Fibroblast of skin of left biceps (primary cell): Measurements from ENCODE around the gene STRN.
"Not testable (repeated sequence)": the region's sequence is repeated elsewhere in the genome, so short reads cannot be mapped to it uniquely, and the experiment has no call there.

Source experiments
- DNase-seq, 2 experiments: peaks; one replicate each; pipeline ENCODE4 v3.0.0-alpha.2; 2013; ENCODE audit warnings: low read depth in 2 of 2

Gene STRN

DNA sequence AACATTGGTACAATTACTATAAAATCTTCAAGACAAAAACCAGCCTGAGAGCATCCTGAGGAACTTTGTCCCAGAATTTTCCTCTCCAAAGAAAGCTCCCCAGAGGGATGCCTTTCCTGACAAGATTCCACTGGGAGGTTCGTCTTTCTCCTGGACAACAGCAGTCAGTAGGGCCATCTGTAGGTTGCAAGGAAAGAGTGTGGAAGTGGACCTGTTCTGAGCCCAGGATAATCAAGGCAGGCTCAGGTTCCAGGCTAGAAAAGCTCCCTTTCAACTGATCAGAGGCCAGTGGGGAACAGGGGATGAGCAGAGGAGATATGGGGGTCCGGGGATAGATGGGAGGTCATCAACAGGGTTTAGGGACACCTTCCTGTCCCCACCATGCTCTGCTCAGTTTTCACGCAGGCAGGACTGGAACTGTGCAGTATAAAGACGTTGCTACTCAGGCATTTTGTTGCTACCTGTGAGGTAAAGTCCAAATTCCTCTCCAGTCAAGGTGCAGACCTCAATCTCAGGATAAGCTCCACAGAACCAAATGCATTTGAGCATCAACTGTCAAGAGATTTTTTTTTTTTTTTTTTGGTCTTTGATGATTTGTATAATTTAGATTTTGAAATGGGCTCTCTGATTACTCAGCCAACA is 126.2 kb downstream of the STRN start:
- DNase-seq: no peak

DNA sequence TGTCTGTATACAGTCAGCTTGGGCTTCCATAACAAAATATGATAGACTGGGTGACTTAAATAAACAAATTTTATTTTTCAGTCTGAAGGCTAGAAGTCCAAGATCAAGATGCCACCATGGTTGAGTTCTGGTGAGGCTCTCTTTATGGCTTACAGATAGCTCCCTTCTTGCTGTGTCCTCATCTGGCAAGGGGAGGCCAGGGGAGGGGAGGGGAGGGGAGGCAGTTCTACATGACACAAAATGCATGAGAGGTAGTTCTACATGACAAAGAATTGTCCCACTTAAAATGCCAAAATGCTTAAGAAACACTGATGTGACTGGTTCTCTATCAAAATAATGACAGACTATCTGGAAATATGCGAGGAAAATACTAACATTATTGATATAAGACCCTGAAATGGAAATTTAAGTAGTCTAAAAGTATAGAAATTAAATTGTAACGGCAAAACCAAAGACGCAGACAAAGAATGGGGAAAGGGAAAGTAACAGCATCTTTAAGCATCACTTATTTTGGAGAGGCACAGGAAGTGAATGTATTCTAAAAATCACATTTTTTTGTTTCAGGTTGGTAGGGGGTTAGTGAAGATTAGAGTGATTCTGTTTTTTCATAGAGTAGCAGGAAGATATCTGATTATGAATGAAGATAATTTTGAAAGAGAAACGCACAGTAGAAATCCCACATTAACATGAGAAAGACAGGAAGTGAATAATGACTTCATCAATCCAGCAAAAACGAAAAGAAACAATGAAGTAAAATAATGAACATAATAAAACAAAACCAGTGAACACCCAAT is 131.4 kb downstream of the STRN start:
- DNase-seq: no peak

DNA sequence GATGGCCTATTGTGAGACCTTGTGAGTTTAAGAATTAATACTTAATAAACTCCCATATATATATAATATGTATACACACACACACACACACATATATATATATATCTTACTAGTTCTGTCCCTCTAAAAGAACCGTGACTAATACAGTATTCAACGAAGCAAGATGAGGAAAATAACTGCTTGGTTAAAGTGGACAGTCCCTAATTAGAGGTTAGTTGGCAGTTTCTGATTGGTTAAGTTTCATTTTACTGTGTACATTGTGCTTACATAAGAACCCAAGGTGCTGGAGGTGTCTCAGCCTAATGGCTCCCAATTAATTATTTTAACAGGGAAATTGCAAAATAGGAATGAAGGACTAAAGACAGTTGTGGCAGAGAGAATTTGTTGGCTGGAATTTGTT is 132.1 kb downstream of the STRN start:
- DNase-seq: no peak

DNA sequence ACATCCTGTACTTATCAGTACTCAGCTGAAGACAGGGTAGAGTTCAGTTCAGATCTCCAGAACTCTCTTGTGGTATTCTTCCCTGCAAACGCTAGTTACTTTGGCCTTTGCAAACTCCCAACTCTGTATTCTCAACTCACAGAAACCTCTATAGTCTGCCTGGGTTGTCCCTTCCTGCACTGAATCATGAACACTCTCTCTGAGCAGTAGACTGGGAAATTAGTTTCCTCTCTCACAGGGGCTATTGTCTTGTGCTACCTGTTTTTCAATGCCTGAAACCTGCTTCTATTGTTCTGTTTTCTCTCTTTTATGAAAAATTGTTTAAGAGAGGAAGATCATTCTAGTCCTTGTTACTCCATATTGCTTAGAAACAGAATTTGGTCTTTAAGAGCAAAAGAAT is 135.2 kb downstream of the STRN start:
- no peak for DNase-seq

DNA sequence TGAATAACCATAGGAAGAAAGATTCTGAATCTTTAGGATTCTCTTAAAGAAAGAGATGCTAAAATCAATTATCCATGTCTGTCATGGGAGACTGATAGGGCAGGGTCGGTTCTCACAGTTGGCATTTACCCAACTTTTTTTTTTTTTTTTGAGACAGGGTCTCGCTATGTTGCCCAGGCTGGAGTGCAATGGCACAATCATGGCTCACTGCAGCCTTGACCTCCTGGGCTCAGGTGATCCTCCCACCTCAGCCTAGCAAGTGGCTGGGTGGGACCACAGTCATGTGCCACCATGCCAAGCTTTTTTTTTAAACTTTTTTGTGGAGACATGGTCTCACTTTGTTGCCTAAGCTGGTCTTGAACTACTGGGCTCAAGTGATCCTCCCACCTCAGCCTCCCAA is 141.7 kb downstream of the STRN start:
- DNase-seq: not testable (repeated sequence)

DNA sequence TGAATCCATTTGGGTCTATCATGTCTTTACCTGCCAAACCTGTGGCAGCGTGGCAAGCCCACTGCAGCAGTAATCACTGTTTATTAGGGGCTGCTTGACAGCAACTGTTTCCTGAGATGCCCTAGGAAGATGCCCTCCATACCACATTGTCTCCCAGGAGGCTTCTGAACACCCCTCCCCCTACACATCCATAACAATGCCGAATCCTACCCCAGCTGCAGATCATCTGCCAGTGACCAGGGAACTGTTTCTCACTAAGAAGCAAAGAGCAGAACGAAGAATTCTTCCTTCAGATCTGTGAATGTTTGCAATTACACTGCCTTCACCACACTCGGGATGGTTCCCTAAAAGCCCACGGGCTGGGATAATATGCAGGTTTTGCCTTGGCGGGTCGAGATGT is 142.1 kb downstream of the STRN start:
- DNase-seq: no peak

DNA sequence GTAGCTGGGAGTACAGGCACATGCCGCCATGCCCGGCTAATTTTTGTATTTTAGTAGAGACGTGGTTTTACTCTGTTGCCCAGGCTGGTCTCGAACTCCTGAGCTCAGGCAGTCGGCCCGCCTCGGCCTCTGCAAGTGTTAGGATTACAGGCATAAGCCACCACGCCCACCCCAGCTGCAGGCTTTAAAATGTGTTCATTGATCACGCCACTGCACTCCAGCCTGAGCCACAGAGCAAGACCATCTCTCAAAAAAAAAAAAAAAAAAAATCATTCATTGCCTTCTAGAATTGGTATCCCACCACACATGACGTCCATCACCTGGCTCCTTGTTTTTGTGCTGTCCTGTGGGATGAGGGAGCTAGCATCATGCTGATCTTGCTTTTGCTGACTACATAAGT is 142.5 kb downstream of the STRN start:
- DNase-seq: no peak

DNA sequence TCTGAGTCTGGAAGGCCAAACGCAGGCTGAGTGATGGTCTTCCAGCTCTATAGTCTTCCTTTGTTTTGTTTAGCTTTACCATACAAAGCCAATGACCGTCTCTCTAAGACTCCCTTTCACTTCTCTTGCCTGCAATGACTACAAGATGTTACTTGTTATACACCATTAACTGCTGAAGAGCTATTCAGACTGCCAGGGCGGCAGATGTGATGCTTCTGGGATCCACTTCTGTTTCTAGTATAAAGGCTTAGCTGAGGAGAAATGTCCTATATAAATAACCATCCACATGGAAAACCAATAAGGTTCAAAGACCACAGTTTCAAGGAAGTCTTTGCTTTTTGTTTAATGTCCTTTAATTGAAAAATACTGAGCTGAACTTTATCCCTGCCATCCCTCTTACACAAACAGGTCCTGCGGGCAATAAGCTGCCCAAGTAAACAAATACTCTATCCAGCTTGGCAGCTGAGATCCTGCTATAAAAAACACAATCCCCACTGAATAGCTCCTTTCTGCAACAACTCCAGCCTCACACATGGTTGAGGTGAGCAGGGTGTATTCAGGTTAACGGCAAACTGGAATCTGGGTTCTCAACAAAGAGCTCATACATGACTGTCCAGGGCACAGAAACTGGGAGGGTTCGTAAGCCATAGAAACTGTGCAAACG is 145.3 kb downstream of the STRN start:
- DNase-seq: no peak

DNA sequence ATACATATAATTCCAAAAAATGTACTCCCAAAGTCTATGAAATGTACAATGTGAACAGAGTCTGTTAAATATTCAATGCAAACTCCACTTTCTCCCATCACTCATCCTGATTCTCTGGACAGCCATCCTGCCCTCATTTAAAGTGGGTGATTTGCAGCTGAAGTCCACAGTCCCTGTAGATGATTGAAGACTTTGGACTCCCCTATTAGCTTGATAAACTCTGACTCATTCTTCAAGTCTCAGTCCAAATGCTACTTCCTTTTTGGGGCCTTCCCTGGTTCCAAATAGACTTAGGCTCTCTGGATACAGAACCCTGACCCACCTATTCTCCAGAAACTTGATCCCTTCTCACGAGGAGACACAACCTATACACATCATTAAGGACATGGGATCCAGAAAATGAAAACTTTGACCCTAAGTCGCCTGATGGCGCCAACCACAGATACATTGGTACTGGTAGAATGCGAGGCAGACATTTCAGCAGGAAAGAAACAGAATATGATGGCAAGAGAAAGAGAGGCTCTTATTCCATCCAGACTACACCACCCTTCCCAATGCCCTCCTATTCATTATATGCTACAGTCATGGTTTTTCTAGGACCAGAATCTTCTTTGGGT is 147.1 kb downstream of the STRN start:
- no peak for DNase-seq

DNA sequence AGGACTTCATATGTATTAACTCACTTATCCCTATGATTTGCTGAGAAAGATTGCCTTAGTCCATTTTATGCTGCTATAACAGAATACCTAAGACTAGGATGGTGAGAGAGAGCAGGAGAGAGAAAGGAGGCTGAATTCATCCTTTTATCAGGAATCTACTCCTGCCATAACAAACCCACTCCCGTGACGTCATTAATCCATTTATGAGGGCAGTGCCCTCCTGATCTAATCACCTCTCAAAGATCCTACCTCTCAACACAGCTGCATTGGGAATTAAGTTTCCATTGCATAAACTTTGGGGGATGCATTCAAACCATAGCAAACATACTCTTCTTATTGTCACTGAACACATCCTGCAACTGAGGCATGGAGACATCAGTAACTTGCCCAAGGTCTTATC is 147.8 kb downstream of the STRN start:
- no peak for DNase-seq

DNA sequence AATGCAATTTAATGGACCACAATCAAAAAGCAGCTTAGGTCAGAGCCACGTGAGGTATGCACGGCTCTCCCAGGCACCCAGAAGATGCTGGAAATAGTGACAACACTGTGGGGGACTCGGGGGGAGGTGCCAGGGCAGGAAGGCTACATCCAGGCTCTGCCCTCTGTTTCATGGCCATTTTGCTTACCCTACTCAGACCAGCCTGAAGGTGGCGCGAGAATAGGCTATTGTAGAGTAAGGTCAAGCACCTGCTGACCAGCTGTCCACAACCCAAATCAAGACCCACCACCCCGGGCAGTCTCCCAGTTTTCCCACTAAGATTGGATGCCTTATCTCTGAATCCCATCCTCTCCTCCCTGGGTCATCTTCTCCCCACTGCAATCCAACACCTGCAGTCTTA is 154.1 kb downstream of the STRN start:
- no peak for DNase-seq

DNA sequence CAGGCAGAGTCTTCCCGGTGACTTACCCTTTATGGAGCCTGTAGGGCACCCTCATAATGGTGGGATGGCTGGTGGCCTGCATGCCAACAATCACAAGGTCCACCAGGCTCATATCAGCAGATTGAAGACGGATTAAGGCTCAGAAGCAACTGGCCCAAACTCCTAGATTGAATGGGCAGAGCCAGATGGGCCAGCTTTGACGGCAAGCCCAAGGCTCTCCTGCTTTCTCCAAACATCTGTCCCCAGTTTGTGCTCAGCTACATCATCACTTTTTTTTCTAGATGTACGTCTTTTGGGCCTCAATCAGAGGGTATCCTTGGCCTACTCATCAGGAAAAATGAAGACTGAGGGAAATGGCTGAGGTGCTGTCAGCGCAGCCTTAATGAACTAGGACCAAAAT is 155.3 kb downstream of the STRN start:
- DNase-seq: no peak

DNA sequence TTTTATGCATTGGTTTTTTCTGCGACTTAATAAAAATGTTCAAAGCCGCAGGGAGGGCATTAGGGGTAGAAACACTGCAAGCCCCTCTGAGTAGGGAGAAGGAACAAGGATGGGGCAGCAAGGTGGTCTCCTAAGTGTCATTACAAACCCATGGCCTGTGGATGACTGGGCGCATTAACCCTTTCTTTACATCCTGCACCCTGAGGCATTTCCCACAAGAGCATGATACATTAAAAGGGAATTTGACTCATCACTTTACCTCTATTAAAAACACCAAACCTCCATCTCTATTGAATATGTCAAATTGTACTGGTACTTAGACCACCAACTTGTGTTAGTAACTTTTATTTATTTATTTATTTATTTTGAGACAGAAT is 157.3 kb downstream of the STRN start:
- DNase-seq: no peak

DNA sequence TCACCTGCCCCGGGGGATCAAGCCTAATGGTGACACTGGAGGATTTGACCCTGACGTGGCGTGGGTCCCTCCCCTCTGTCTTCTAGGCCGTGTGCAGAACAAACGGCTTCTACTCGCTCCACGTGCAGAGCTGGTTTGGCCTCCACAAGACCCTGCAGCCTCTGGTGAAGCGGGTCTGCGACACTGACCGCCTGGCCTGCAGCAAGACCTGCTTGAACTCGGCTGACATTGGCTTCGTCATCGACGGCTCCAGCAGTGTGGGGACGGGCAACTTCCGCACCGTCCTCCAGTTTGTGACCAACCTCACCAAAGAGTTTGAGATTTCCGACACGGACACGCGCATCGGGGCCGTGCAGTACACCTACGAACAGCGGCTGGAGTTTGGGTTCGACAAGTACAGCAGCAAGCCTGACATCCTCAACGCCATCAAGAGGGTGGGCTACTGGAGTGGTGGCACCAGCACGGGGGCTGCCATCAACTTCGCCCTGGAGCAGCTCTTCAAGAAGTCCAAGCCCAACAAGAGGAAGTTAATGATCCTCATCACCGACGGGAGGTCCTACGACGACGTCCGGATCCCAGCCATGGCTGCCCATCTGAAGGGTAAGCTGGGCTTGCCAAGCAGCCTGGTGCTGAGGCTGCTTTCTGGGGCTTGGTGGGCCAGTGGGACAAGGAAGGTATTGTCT is 157.8 kb downstream of the STRN start:
- DNase-seq: no peak

DNA sequence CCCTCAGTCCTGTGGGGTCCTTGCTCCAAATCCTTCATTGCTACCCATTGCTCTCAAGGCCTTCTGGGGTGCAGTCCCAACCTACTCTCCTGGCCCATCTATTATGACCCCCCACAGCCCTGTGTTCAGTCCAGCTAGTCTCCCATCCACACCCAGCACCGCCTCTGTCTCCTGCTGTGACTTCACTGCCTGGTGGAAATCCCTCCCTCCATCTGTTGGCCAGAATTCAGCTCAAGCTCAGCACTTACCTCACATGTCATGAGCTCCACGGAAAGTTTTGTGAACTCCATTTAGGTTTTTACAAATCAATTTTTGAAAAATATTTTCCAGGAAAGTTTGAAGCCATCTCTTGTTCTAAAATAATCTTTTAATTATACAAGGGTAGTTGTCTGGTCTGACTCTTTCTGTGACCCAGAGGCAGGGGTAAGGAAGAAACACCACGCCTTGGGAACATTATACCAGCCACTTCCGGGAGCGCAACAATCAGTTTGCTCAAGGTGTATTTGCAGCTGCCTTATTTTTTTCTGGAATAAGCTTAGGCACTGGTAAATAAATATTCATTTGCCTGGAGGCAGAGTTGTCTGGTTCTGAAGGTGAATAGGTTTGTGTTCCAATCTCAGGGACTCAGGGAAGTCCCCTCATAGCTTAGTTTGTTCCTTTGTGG is 159.0 kb downstream of the STRN start:
- DNase-seq: no peak

DNA sequence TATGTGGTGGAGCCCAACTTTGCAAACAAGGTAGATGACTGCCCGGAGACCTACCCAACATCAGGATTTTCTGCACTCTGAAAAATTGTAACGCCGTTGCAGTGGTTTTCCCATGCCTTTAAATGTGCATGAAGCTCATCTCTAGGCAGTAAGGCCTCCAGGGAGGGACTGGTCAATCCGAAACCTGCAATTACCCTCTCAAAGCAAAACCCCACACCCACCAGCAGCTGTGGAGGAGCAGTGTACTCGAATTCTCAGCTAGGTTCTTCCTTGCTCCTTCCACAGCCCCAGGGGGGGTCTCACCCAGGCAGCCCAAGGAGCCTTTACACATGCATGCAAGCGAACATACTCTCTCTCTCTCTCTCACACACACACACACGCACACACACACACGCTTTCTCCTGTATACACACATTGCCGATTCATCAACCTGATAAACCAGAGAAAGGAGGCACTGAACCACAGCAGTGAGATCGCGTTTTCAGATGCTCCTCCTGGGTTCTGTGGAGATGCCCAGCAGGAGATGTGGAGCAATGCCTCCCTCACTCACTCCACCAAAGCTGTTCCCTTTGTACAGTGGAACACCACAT is 160.6 kb downstream of the STRN start:
- DNase-seq: no peak

DNA sequence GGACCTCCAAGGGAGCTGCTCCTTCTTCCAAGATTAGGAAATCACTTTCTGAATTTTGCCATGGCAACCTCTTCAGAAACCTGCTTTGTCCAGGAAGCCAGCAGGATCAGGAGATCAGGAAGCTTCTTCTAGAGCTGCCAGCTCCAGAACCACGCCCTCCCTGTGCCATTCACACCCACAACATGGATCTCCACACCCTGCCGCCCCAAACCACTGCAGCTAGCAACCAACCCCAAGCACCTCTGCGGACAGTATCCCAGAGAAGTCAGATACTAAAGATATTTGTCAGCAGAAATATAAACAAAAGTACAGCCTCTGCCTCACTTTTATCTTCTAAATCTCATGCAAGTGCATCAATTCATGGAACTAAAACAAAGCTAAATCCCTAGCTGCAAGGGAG is 163.4 kb downstream of the STRN start:
- no peak for DNase-seq

DNA sequence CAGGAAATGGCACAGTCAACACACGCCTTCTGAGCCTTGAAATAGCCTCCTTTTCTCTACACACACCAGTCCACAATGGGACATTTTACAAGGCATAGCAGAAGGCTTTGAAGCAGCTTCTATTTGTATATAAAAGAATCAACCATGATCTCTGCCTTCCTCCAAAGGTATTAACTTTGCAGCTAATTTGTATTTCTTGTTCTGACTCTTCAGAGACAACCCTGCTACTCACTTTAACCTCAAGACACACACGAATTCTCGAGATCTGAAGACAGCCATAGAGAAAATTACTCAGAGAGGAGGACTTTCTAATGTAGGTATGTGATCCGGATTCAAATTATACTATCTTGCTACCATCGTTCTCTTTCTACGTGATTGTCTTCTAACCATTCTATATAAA is 165.2 kb downstream of the STRN start:
- DNase-seq: no peak

DNA sequence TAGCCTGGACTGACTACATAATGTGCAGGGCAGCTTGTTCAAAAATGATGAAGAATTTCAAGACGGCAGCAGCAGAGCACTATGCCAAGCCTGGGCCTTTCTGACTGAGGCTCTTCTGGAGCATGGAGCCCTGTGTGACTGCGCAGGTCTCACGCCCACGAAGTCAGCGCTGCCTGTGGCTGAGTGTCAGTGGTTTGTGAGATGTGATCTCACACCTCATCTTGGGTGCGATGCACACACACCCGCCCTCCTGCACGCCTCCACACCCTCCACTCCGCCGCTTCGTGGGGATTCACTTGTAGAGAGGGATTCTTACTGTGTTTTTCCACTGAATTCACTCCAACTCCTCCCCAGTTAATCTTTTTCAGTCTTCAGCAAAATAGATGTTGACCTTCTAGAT is 166.0 kb downstream of the STRN start:
- DNase-seq: no peak

DNA sequence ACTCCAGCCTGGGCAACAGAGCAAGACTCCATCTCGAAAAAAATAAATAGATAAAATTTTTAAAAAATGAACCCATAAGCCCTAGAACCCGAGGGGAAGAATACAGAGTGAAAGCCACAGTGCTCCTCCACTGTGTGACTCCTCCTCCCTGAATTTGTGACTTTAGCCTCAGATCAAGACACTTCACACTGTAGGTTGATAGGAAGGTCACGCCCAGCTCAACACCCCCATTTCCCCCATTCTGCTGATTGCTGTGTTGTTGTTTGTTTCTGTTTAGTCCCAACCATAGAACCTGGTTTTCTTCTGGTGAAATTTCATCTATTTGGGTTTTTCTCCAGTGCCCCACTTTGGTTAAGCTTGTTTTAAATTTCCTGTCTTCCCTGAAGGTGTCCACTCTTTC is 167.6 kb downstream of the STRN start:
- DNase-seq: no peak
